OCI-LY7 (cell line): ENCODE data around the gene CASP12. TPM values are rescaled to one million over a fixed set of nuclear protein-coding genes. Genes with fewer than 3 reads are reported as not detected.

ENCODE experiments used
- Bru-seq: library from RNA; stranded (reverse); fragments of 400-500 nt; gene quantifications from one replicate; lab custom pipeline; 2021; lab: Mats Ljungman, UMichigan
- BruChase-seq, 2 experiments: library from RNA; stranded (reverse); fragments of 400-500 nt; gene quantifications; one replicate each; lab custom pipeline; 2021; lab: Mats Ljungman, UMichigan
- BruUV-seq: library from RNA; stranded (reverse); fragments of 400-500 nt; replicated peaks from 2 replicates; lab custom pipeline; 2021; lab: Mats Ljungman, UMichigan
- CTCF ChIA-PET: fragments of 300-600 bp; sonication (Branson Sonifier 250); formaldehyde crosslinking; loops from one replicate; lab custom pipeline; 2022; ENCODE audit warnings: antibody characterized with exemption; ENCODE audit not compliant: unreplicated experiment; lab: Charles Lee
- POLR2A ChIA-PET: fragments of 300-600 bp; sonication (Branson Sonifier 250); formaldehyde crosslinking; loops from one replicate; lab custom pipeline; 2022; ENCODE audit warnings: antibody characterized with exemption; lab: Charles Lee
- DNase-seq: peaks from one replicate; pipeline ENCODE4 v3.0.0-alpha.2; 2015; ENCODE audit warnings: low spot score
- H2AFZ ChIP-seq: fragments of 200-600 bp; sonication (generic), shearing (Covaris generic); 2 replicates; pipeline ENCODE4 v1.6.1; 2014; ENCODE audit warnings: mild to moderate bottlenecking, antibody characterized with exemption, low read length, moderate library complexity
- H3K27ac ChIP-seq: fragments of 200-600 bp; sonication (generic); 2 replicates; pipeline ENCODE4 v1.5.1; 2014; ENCODE audit warnings: mixed run types, low read depth, mild to moderate bottlenecking, moderate library complexity, low read length, inconsistent platforms; ENCODE audit not compliant: poor library complexity, severe bottlenecking
- H3K36me3 ChIP-seq: fragments of 200-600 bp; sonication (generic); 2 replicates; pipeline ENCODE4 v1.6.1; 2014; ENCODE audit warnings: mild to moderate bottlenecking, antibody characterized with exemption, low read length, moderate library complexity, mixed read lengths; ENCODE audit not compliant: insufficient read depth
- H3K4me1 ChIP-seq: fragments of 200-600 bp; sonication (generic); 2 replicates; pipeline ENCODE4 v1.5.1; 2014; ENCODE audit warnings: mild to moderate bottlenecking, low read length; ENCODE audit not compliant: insufficient read depth, poor library complexity, severe bottlenecking
- H3K4me2 ChIP-seq: fragments of 200-600 bp; sonication (generic); 2 replicates; pipeline ENCODE4 v1.6.1; 2014; ENCODE audit warnings: mild to moderate bottlenecking, low read length
- H3K4me3 ChIP-seq: fragments of 200-600 bp; sonication (generic); 2 replicates; pipeline ENCODE4 v1.5.1; 2014; ENCODE audit warnings: mild to moderate bottlenecking, low read depth, low read length; ENCODE audit not compliant: poor library complexity, severe bottlenecking
- H3K79me2 ChIP-seq: fragments of 200-600 bp; sonication (generic); 2 replicates; pipeline ENCODE4 v1.6.1; 2016; ENCODE audit warnings: low read depth, mild to moderate bottlenecking, low read length, moderate library complexity, mixed read lengths; ENCODE audit not compliant: insufficient read depth
- H3K9me2 ChIP-seq: fragments of 200-600 bp; sonication (generic); 2 replicates; pipeline ENCODE4 v1.6.1; 2016; ENCODE audit warnings: mild to moderate bottlenecking, low read length, mixed read lengths; ENCODE audit not compliant: insufficient read depth
- H3K9me3 ChIP-seq: fragments of 200-600 bp; sonication (generic); 2 replicates; pipeline ENCODE4 v1.6.1; 2014; ENCODE audit warnings: mild to moderate bottlenecking, mixed run types, low read length, mixed read lengths
- H4K20me1 ChIP-seq: fragments of 200-600 bp; sonication (generic); 2 replicates; pipeline ENCODE4 v1.6.1; 2014; ENCODE audit warnings: mild to moderate bottlenecking, antibody characterized with exemption, low read length, moderate library complexity, mixed read lengths; ENCODE audit not compliant: insufficient read depth
- CTCF ChIP-seq: fragments of 200-600 bp; sonication (generic); conservative IDR thresholded peaks from 2 replicates; pipeline ENCODE4 v1.5.1; 2014; ENCODE audit warnings: mild to moderate bottlenecking, antibody characterized with exemption, low read length, moderate library complexity, mixed read lengths
- EZH2phosphoT487 ChIP-seq: fragments of 200-600 bp; sonication (generic); IDR thresholded peaks from 2 replicates; pipeline ENCODE4 v1.6.1; 2018; ENCODE audit warnings: low read depth, borderline replicate concordance, mild to moderate bottlenecking, mixed run types, antibody characterized with exemption, low read length, moderate library complexity, mixed read lengths
- intact Hi-C: fragments of 100-400 bp; cut with micrococcal nuclease; formaldehyde crosslinking; loops from one replicate; pipeline ENCODE4 v1.10.0; 2022; ENCODE audit not compliant: unreplicated experiment
- long read RNA-seq: library from polyadenylated mRNA; stranded (forward); transcript quantifications from one replicate; pipeline ENCODE4 v2.0.0, GENCODE V29; 2022
- total RNA-seq, 2 experiments: library from RNA; depleted of rRNA in 1 of 2; stranded (reverse); fragments of >200 nt in 1 of 2; shearing (Covaris generic) in 1 of 2; gene quantifications; 2 replicates each; pipeline ENCODE4 v1.2.3, GENCODE V29; 2014 to 2022

Gene CASP12
- total RNA-seq (2014; rRNA removed; shearing (Covaris generic)) (not detected in 2 replicates), total RNA-seq (2022) (not detected in 2 replicates), Bru-seq, nascent RNA (not detected), BruChase-seq, experiment 1, labeled RNA remaining after a 6-hour chase (not detected), BruChase-seq, experiment 2, labeled RNA remaining after a 2-hour chase (not detected)
- long read RNA-seq: 0 reads

- intact Hi-C loops: no loop called here
- POLR2A ChIA-PET: interaction anchor here (0.7 kb wide), 1 partner anchor 35 kb away, joined by 3 read pairs; no protein-coding TSS in a partner anchor
- Histone ChIP-seq H3K4me1 (no peaks in the 10 kb centered on the region), H4K20me1 (no peaks in the 10 kb centered on the region), H3K36me3 (no peaks in the 10 kb centered on the region), H3K9me3 (no peaks in the 10 kb centered on the region), H3K4me2 (no peak within 1 kb of the TSS), H2AFZ (no peak within 1 kb of the TSS), H3K4me3 (no peak within 1 kb of the TSS), H3K9me2 (no peaks in the 10 kb centered on the region), H3K27ac (no peak within 1 kb of the TSS), H3K79me2 (no peaks in the 10 kb centered on the region)
- no TSS peak for BruUV-seq
- TF ChIP-seq CTCF: no peak
- TF ChIP-seq EZH2phosphoT487: no peak
- CTCF ChIA-PET: no interaction called here
- DNase-seq: no peak
Observed at GRCh38 chr11:104897891-104898684, at the start of gene CASP12. CASP12 (minus strand) TSS chr11:104898460.

- no peak overlapping the region for H2AFZ ChIP-seq
- ChIA-PET POLR2A (interaction anchor here (0.9 kb wide), 1 partner anchor 188 kb away, joined by 3 read pairs; no protein-coding TSS in a partner anchor), CTCF (no interaction called here)
- H3K79me2 ChIP-seq: no peaks in the 10 kb centered on the region
- H3K9me2 ChIP-seq: no peaks in the 10 kb centered on the region
- H3K36me3 ChIP-seq: no peaks in the 10 kb centered on the region
- intact Hi-C loops: loop anchor here (10.0 kb wide), 1 partner anchor 918 kb away; no protein-coding TSS in a partner anchor
- DNase-seq: peak; percentile 37
- no peaks in the 10 kb centered on the region for H3K4me1 ChIP-seq
- no peaks in the 10 kb centered on the region for H4K20me1 ChIP-seq
- no peak overlapping the region for H3K27ac ChIP-seq
- H3K4me2 ChIP-seq: no peak overlapping the region
- no peak overlapping the region for H3K4me3 ChIP-seq
- no TSS peak for BruUV-seq
- no peaks in the 10 kb centered on the region for H3K9me3 ChIP-seq
- no peak for TF ChIP-seq EZH2phosphoT487
- peak; percentile 79 for TF ChIP-seq CTCF
Observed at GRCh38 chr11:104946907-104947306, 48.6 kb upstream of the CASP12 start.
